ENCODE results near the gene RHOA. TPM values are rescaled to one million over a fixed set of nuclear protein-coding genes. Genes with fewer than 3 reads are reported as not detected.

The RHOA gene
- total and polyA plus RNA-seq, 2 of the 13 experiments (the other 11 are each of a cell fraction or from before 2014, with no cell fraction given), result 131 to 177 TPM

DNA sequence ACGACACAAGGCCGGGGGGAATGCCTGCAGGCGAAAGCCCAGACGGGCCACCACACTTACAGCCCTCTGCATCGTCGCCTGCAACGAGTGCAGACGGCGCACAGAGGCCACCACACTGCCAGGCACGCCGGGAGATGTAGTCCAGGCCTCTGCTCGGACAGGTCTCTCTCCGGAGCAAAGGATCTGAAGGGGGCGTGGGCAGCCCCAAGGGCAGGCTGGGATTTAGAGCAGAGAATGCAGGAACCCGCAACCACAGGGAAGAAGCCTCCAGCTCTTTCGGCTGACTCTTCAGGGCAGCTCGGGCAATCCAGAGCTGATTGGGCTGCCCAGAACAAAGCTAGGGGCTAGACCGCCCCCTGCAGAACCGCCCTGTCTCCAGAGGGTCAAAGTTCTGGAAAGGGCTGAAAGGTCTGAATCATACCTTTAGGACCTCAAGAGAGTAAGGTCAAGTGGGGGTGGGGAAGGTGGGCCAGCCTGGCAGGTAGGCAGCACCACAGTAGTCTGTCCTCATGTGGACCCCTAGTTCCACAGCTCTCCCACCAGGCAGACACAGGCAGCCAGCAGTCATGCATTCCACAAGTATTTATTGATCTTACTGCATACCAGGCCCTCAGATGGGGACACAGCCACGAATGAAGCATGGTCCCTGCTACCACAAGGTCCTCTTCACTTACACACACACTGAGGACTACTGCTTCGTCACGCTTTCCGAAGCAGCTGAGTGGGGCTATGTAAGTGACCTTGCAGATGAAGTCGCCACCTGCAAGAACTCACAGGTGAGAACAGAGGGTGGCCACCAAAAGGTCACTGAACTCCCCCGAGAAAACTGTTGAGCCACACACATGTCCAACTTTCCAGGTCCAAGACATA, 10.8 kb upstream of the RHOA start, which contains the start of gene AMT (continued):
- TF ChIP-seq ZXDC (CRISPR knock-in tag; IDR thresholded peaks at IDR 0.05) (peak; percentile 74; the same call in 1 of the 2 replicates), FOXK1 (CRISPR knock-in tag; IDR thresholded peaks at IDR 0.05; ENCODE audit: borderline replicate concordance, low read depth) (no peak), HOXA5 (CRISPR knock-in tag; IDR thresholded peaks at IDR 0.05) (peak; percentile 49; the same call in 1 of the 2 replicates), HNRNPUL1 (IDR thresholded peaks at IDR 0.05; ENCODE audit: low read depth, low read length) (no peak), ZNF138 (CRISPR knock-in tag; IDR thresholded peaks at IDR 0.05; ENCODE audit: low read depth) (no peak), PRDM15 (CRISPR knock-in tag; IDR thresholded peaks at IDR 0.05) (no peak), ADNP (CRISPR knock-in tag; IDR thresholded peaks at IDR 0.05) (no peak), DPF2 (CRISPR knock-in tag; IDR thresholded peaks at IDR 0.05; ENCODE audit: borderline replicate concordance, low read depth) (no peak), KDM4B (CRISPR knock-in tag; IDR thresholded peaks at IDR 0.05) (no peak), CHD4 (IDR thresholded peaks at IDR 0.05; ENCODE audit: borderline replicate concordance, low read length) (no peak), YEATS4 (CRISPR knock-in tag; IDR thresholded peaks at IDR 0.05; ENCODE audit: borderline replicate concordance) (peak; percentile 76; the same call in 1 of the 2 replicates), ZNF883 (CRISPR knock-in tag; IDR thresholded peaks at IDR 0.05; ENCODE audit: not compliant biosample characterization) (no peak), PHF21A (CRISPR knock-in tag; IDR thresholded peaks at IDR 0.05) (peak; percentile 72), ZMYM3 (CRISPR knock-in tag; IDR thresholded peaks at IDR 0.05) (peak; percentile 70), ZFP82 (CRISPR knock-in tag; IDR thresholded peaks at IDR 0.05; ENCODE audit: borderline replicate concordance) (no peak), HOMEZ (CRISPR knock-in tag; IDR thresholded peaks at IDR 0.05; ENCODE audit: low read depth) (no peak), SNRNP70 (IDR thresholded peaks at IDR 0.05; ENCODE audit: low read depth, low read length) (no peak), HDAC2 (CRISPR knock-in tag; IDR thresholded peaks at IDR 0.05) (peak; percentile 6; the same call in 1 of the 2 replicates)
- TF ChIP-seq, protein P1, sequence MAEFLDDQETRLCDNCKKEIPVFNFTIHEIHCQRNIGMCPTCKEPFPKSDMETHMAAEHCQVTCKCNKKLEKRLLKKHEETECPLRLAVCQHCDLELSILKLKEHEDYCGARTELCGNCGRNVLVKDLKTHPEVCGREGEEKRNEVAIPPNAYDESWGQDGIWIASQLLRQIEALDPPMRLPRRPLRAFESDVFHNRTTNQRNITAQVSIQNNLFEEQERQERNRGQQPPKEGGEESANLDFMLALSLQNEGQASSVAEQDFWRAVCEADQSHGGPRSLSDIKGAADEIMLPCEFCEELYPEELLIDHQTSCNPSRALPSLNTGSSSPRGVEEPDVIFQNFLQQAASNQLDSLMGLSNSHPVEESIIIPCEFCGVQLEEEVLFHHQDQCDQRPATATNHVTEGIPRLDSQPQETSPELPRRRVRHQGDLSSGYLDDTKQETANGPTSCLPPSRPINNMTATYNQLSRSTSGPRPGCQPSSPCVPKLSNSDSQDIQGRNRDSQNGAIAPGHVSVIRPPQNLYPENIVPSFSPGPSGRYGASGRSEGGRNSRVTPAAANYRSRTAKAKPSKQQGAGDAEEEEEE (CRISPR knock-in tag; IDR thresholded peaks at IDR 0.05; ENCODE audit: borderline replicate concordance), result no peak
